Right atrium auricular region (tissue), 2 donors: Measurements from ENCODE around the gene ADTRP. TPM values are rescaled to one million over a fixed set of nuclear protein-coding genes. Genes with fewer than 3 reads are reported as not detected.

Experiments
- DNase-seq: peaks from one replicate; pipeline ENCODE4 v3.0.0-alpha.2; 2019; ENCODE audit warnings: low spot score
- H3K27ac ChIP-seq, 2 donors: fragments of 200-600 bp; sonication (generic); 1 replicate in 1 of 2; 2 replicates in 1 of 2; pipeline ENCODE4 v1.5.1; 2016 to 2019
- H3K27me3 ChIP-seq, 2 donors: fragments of 200-600 bp; sonication (generic); one replicate each; pipeline versions ENCODE4 v1.5.1 to v1.6.0; 2017 to 2019
- H3K36me3 ChIP-seq: fragments of 200-600 bp; sonication (generic); one replicate; pipeline ENCODE4 v1.5.1; 2016
- H3K4me1 ChIP-seq, 2 donors: fragments of 200-600 bp; sonication (generic); one replicate each; pipeline versions ENCODE4 v1.5.1 to v1.6.0; 2017 to 2019
- H3K4me3 ChIP-seq, 2 donors: fragments of 200-600 bp; sonication (generic); 1 replicate in 1 of 2; 2 replicates in 1 of 2; pipeline ENCODE4 v1.5.1; 2017 to 2019; ENCODE audit warnings: mild to moderate bottlenecking in 1 of 2, moderate library complexity in 1 of 2
- H3K9me3 ChIP-seq, 2 donors: fragments of 200-600 bp; sonication (generic); one replicate each; pipeline ENCODE4 v1.5.1; 2019
- total RNA-seq, 2 donors: library from RNA; depleted of rRNA; stranded (reverse); fragments of >200 nt; gene quantifications; one replicate each; pipeline ENCODE4 v1.1.0, GENCODE V29; 2016
- TF ChIP-seq, protein P1 (sequence below), 2 donors: fragments of 200-600 bp; sonication (generic); IDR thresholded peaks; one replicate each; pipeline ENCODE4 v1.5.1; 2019; ENCODE audit warnings: antibody characterized with exemption in 2 of 2

Gene ADTRP
- total RNA-seq, 2 donors from 2014 or later: not detected

- H3K9me3 ChIP-seq: no peaks in the 10 kb centered on the region
- no peak overlapping the region for H3K4me3 ChIP-seq
- no peak overlapping the region for H3K27ac ChIP-seq
- TF ChIP-seq, protein P1, sequence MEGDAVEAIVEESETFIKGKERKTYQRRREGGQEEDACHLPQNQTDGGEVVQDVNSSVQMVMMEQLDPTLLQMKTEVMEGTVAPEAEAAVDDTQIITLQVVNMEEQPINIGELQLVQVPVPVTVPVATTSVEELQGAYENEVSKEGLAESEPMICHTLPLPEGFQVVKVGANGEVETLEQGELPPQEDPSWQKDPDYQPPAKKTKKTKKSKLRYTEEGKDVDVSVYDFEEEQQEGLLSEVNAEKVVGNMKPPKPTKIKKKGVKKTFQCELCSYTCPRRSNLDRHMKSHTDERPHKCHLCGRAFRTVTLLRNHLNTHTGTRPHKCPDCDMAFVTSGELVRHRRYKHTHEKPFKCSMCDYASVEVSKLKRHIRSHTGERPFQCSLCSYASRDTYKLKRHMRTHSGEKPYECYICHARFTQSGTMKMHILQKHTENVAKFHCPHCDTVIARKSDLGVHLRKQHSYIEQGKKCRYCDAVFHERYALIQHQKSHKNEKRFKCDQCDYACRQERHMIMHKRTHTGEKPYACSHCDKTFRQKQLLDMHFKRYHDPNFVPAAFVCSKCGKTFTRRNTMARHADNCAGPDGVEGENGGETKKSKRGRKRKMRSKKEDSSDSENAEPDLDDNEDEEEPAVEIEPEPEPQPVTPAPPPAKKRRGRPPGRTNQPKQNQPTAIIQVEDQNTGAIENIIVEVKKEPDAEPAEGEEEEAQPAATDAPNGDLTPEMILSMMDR (IDR thresholded peaks at IDR 0.05): no peak
- no peak for DNase-seq
- H3K36me3 ChIP-seq: no peaks in the 10 kb centered on the region
- H3K27me3 ChIP-seq: no peaks in the 10 kb centered on the region
- H3K4me1 ChIP-seq: peaks cover 0 to 21% of the 10 kb centered on the region in 2 donors
Measured at GRCh38 chr6:11769244-11769643, 9.4 kb downstream of the ADTRP start.

DNA sequence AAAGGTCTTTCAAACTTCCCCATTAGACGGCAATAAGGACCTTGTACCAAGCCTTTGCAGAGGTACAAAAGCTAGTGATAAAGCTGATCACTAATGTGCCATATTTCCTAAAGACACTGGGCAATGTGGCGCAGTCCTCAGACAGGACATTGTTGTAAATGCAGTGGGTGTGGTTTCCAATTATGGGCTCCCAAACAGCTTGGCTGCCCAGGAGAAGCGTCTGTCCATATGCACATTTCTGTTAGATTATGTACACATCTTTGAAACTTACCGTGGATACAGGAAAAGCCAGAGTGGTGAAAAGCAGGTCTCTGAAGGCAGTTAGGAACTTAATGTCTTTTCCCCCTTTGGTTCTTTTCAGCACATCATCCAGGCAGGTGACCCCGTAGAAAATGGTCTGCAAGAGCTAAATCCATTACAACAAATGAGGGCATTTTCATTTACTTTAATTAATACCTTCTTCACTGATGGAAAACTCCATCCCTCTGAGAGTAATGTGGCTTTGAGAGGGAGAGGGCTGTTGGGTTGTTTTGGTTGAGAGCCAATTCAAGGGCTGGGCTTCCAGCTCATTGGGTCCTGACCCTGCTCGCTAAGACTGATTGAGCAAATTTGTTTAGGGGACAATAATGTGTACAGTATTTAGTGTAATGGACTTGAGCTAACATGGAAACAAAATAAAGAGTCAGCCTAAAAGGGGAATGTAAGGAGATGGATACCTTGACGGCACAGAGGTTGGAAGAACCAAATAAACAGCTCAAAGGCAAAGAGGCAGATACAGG lies 10.4 kb downstream of the ADTRP start:
- no peaks in the 10 kb centered on the region for H3K9me3 ChIP-seq
- TF ChIP-seq, protein P1 (IDR thresholded peaks at IDR 0.05): no peak
- H3K36me3 ChIP-seq: no peaks in the 10 kb centered on the region
- no peak for DNase-seq
- H3K27me3 ChIP-seq: no peaks in the 10 kb centered on the region
- H3K4me1 ChIP-seq: peaks cover 0 to 29% of the 10 kb centered on the region in 2 donors
- H3K27ac ChIP-seq: no peak overlapping the region
- no peak overlapping the region for H3K4me3 ChIP-seq

DNA sequence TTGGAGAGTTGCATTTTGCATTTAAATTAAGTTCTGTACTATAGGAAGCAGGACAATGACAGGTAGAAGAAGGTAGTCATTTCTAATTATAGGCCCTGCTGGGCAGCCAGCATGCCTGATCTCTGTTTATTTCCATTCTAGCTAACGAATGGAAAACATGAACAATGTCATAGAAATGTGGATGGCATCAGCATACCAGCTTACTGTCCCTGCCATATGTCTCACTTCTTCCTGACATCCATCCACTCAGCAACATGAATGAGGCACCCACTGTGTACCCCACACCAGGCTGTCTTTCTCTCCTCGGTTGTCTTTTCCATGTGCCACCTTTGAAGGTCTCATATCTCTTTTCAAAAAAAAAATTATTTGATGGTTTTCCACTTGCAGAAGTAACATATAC lies 11.1 kb downstream of the ADTRP start:
- no peaks in the 10 kb centered on the region for H3K36me3 ChIP-seq
- no peak overlapping the region for H3K4me3 ChIP-seq
- no peaks in the 10 kb centered on the region for H3K27me3 ChIP-seq
- no peaks in the 10 kb centered on the region for H3K9me3 ChIP-seq
- H3K4me1 ChIP-seq: peaks cover 0 to 29% of the 10 kb centered on the region in 2 donors
- TF ChIP-seq, protein P1 (IDR thresholded peaks at IDR 0.05): no peak
- no peak overlapping the region for H3K27ac ChIP-seq
- no peak for DNase-seq

- no peak for DNase-seq
- no peaks in the 10 kb centered on the region for H3K36me3 ChIP-seq
- no peaks in the 10 kb centered on the region for H3K27me3 ChIP-seq
- peak overlapping the region; percentile 29 to 59 for H3K27ac ChIP-seq
- TF ChIP-seq, protein P1 (IDR thresholded peaks at IDR 0.05): no peak
- H3K4me1 ChIP-seq: peaks cover 0 to 29% of the 10 kb centered on the region in 2 donors
- H3K9me3 ChIP-seq: no peaks in the 10 kb centered on the region
- H3K4me3 ChIP-seq: no peak overlapping the region
Measured at GRCh38 chr6:11766589-11767450, 11.8 kb downstream of the ADTRP start.

GRCh38 chr6:11766043-11766442 lies 12.6 kb downstream of the ADTRP start:
- Histone ChIP-seq H3K4me3 (no peak overlapping the region), H3K27me3 (no peaks in the 10 kb centered on the region), H3K36me3 (no peaks in the 10 kb centered on the region), H3K27ac (peak overlapping the region; percentile 13 to 29), H3K9me3 (no peaks in the 10 kb centered on the region), H3K4me1 (peaks cover 0 to 26% of the 10 kb centered on the region in 2 donors)
- TF ChIP-seq, protein P1 (IDR thresholded peaks at IDR 0.05): no peak
- no peak for DNase-seq
